GM12878 (cell line): ENCODE data around the gene OR6M1.

Experiments used
- ASH2L ChIP-seq: fragments of 300-600, 200-600 bp; sonication (generic); IDR thresholded peaks from 2 replicates; pipeline ENCODE4 v1.6.1; 2017; ENCODE audit warnings: low read depth, mild to moderate bottlenecking, borderline replicate concordance
- ATF3 ChIP-seq: IDR thresholded peaks from 2 replicates; pipeline ENCODE4 v1.6.1; 2011; ENCODE audit warnings: low read depth, mild to moderate bottlenecking, low read length, moderate library complexity, borderline replicate concordance; ENCODE audit errors: extremely low read depth
- CTCF ChIP-seq, 3 experiments: IDR thresholded peaks in 2 of 3; conservative IDR thresholded peaks in 1 of 3; 2 replicates each; pipeline ENCODE4 v1.5.1; 2011; ENCODE audit warnings: low read depth in 3 of 3, low read length in 3 of 3, mild to moderate bottlenecking in 3 of 3, control low read depth in 2 of 3, moderate library complexity in 2 of 3, inconsistent platforms in 1 of 3, mixed read lengths in 1 of 3; ENCODE audit not compliant: control insufficient read depth in 2 of 3, insufficient read depth in 1 of 3; ENCODE audit errors: extremely low read depth in 1 of 3
- DPF2 ChIP-seq: fragments of 450-650 bp; IDR thresholded peaks from 2 replicates; pipeline ENCODE4 v1.6.1; 2017; ENCODE audit warnings: mild to moderate bottlenecking
- EZH2 ChIP-seq: IDR thresholded peaks from 2 replicates; pipeline ENCODE4 v1.6.1; 2012; ENCODE audit warnings: low read depth, mild to moderate bottlenecking, control low read depth, inconsistent platforms, low read length, borderline replicate concordance; ENCODE audit not compliant: control insufficient read depth
- FOS ChIP-seq: IDR thresholded peaks from 3 replicates; pipeline ENCODE4 v1.6.1; 2011; ENCODE audit warnings: borderline replicate concordance; ENCODE audit not compliant: insufficient read length; ENCODE audit errors: extremely low read depth
- GABPA ChIP-seq: IDR thresholded peaks from 2 replicates; pipeline ENCODE4 v1.6.1; 2014; ENCODE audit warnings: antibody characterized with exemption, low read depth, mild to moderate bottlenecking, inconsistent platforms
- NFYB ChIP-seq: IDR thresholded peaks from 2 replicates; pipeline ENCODE4 v1.6.1; 2011; ENCODE audit warnings: low read depth, mild to moderate bottlenecking, low read length, improper control_type of control experiment, moderate library complexity; ENCODE audit not compliant: insufficient read depth
- POLR2A ChIP-seq: IDR thresholded peaks from 2 replicates; pipeline ENCODE4 v1.6.1; 2011; ENCODE audit warnings: low read depth, mild to moderate bottlenecking, low read length
- SMC3 ChIP-seq: IDR thresholded peaks from 2 replicates; pipeline ENCODE4 v1.6.1; 2011; ENCODE audit warnings: low read length, improper control_type of control experiment, borderline replicate concordance
- SP1 ChIP-seq: IDR thresholded peaks from one replicate; pipeline ENCODE4 v1.6.1; 2011; ENCODE audit warnings: low read depth, low read length
- SPI1 ChIP-seq: IDR thresholded peaks from 2 replicates; pipeline ENCODE4 v1.6.1; 2011; ENCODE audit warnings: low read depth, mild to moderate bottlenecking, low read length, moderate library complexity, borderline replicate concordance; ENCODE audit not compliant: insufficient read depth

GRCh38 chr11:123778511-123778910 is 27.6 kb downstream of the OR6M1 start:
- TF ChIP-seq EZH2, result no peak
- TF ChIP-seq ATF3, result no peak
- no peak for TF ChIP-seq NFYB
- no peak for TF ChIP-seq DPF2
- TF ChIP-seq CTCF (IDR thresholded peaks at IDR 0.05 in 2 of 3, conservative IDR thresholded peaks at IDR 0.05 in 1 of 3; ENCODE audit: control insufficient read depth in 2 of 3, extremely low read depth in 1 of 3, insufficient read depth in 1 of 3, low read depth in 3 of 3, low read length in 3 of 3), result no peak
- TF ChIP-seq SPI1, result no peak
- no peak for TF ChIP-seq POLR2A
- no peak for TF ChIP-seq ASH2L
- no peak for TF ChIP-seq SMC3
- TF ChIP-seq SP1, result no peak
- TF ChIP-seq FOS, result no peak
- TF ChIP-seq GABPA, result no peak
